Measurements from ENCODE around the gene PLEKHJ1.

DNA sequence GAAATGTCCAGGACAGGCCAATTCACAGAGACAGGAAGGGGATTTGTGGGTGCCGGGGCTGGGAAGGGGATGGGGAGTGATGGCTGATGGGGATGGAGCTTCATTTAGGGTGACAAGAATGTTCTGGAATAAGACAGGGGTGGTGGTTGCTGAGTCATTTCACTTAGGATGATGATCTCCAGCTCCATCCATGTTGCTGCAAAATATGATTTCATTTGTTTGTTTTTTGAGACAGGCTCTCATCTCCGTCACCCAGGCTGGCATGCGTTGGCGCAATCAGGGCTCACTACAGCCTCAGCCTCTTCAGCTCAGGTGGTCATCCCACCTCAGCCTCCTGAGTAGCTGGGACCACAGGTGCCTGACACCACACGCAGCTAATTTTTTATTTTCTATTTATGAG is 23.2 kb upstream of the PLEKHJ1 start:
- TF ChIP-seq CTCF (conservative IDR thresholded peaks at IDR 0.05) (no peak), ZFX (IDR thresholded peaks at IDR 0.05) (no peak)

All from C4-2B (cell line).